CD14-positive monocyte (primary cell): ENCODE results near the gene EPM2A. TPM values are rescaled to one million over a fixed set of nuclear protein-coding genes. Genes with fewer than 3 reads are reported as not detected.

ENCODE experiments used
- DNase-seq, 3 donors: peaks; one replicate each; pipeline ENCODE4 v3.0.0-alpha.2; 2011 to 2022
- H2AFZ ChIP-seq: 2 replicates; pipeline ENCODE4 v1.6.0; 2012; ENCODE audit warnings: mild to moderate bottlenecking, low read depth, low read length, inconsistent platforms; ENCODE audit not compliant: insufficient read depth, poor library complexity, severe bottlenecking
- H3K27ac ChIP-seq, 2 donors: 1 replicate in 1 of 2; 2 replicates in 1 of 2; pipeline ENCODE4 v1.5.1; 2012 to 2013; ENCODE audit warnings: low read length in 2 of 2, control low read depth in 1 of 2, inconsistent platforms in 1 of 2, low read depth in 1 of 2, mild to moderate bottlenecking in 1 of 2
- H3K27me3 ChIP-seq, 2 donors: one replicate each; pipeline versions ENCODE4 v1.6.0 to v1.6.1; 2011 to 2013; ENCODE audit warnings: low read length in 2 of 2; ENCODE audit not compliant: control insufficient read depth in 2 of 2, insufficient read depth in 2 of 2
- H3K36me3 ChIP-seq, 2 donors: replicated peaks in 1 of 2; 1 replicate in 1 of 2; 2 replicates in 1 of 2; pipeline versions ENCODE4 v1.5.1 to v1.6.1; 2012 to 2013; ENCODE audit warnings: low read length in 2 of 2, control low read depth in 1 of 2, inconsistent platforms in 1 of 2, mild to moderate bottlenecking in 1 of 2; ENCODE audit not compliant: insufficient read depth in 2 of 2, control insufficient read depth in 1 of 2
- H3K4me1 ChIP-seq, 2 donors: 1 replicate in 1 of 2; 2 replicates in 1 of 2; pipeline versions ENCODE4 v1.5.1 to v1.6.1; 2012 to 2013; ENCODE audit warnings: low read length in 2 of 2, control low read depth in 1 of 2, inconsistent platforms in 1 of 2, mild to moderate bottlenecking in 1 of 2, moderate library complexity in 1 of 2; ENCODE audit not compliant: insufficient read depth in 2 of 2, control insufficient read depth in 1 of 2
- H3K4me2 ChIP-seq: replicated peaks from 2 replicates; pipeline ENCODE3; 2012; ENCODE audit warnings: low read length, moderate library complexity, mild to moderate bottlenecking; ENCODE audit not compliant: poor library complexity, severe bottlenecking; ENCODE audit errors: extremely low read depth
- H3K4me3 ChIP-seq, 3 experiments: fragments of 200-600 bp in 1 of 3; sonication (generic) in 1 of 3; replicated peaks in 1 of 3; 1 replicate in 2 of 3; 2 replicates in 1 of 3; pipeline ENCODE4 v1.5.1; 2011 to 2013; ENCODE audit warnings: low read length in 3 of 3, mild to moderate bottlenecking in 3 of 3, control low read depth in 2 of 3, low read depth in 2 of 3, inconsistent platforms in 1 of 3, moderate library complexity in 1 of 3
- H3K79me2 ChIP-seq: 2 replicates; pipeline ENCODE4 v1.6.0; 2012; ENCODE audit warnings: mild to moderate bottlenecking, control low read depth, inconsistent platforms, low read length, moderate library complexity; ENCODE audit not compliant: insufficient read depth
- H3K9ac ChIP-seq: 2 replicates; pipeline ENCODE4 v1.6.0; 2017; ENCODE audit warnings: low read length, mild to moderate bottlenecking; ENCODE audit not compliant: insufficient read depth, poor library complexity, severe bottlenecking
- H3K9me3 ChIP-seq, 2 donors: replicated peaks in 1 of 2; 1 replicate in 1 of 2; 2 replicates in 1 of 2; pipeline versions ENCODE4 v1.5.1 to v1.6.1; 2012 to 2013; ENCODE audit warnings: low read length in 2 of 2, control low read depth in 1 of 2; ENCODE audit not compliant: control insufficient read depth in 1 of 2, insufficient read depth in 1 of 2
- H4K20me1 ChIP-seq: 2 replicates; pipeline ENCODE4 v1.6.0; 2012; ENCODE audit warnings: mild to moderate bottlenecking, low read length, control low read depth, moderate library complexity; ENCODE audit not compliant: insufficient read depth
- H3K27ac Mint-ChIP-seq, 7 donors: one replicate each; pipeline ENCODE4 v1.8.0; 2020; ENCODE audit warnings: mild to moderate bottlenecking in 7 of 7, mixed read lengths in 7 of 7, moderate library complexity in 6 of 7, inconsistent platforms in 2 of 7
- H3K27me3 Mint-ChIP-seq, 3 donors: one replicate each; pipeline ENCODE4 v1.8.0; 2021 to 2022; ENCODE audit warnings: low read depth in 3 of 3, mild to moderate bottlenecking in 3 of 3, mixed read lengths in 3 of 3, moderate library complexity in 3 of 3, inconsistent platforms in 1 of 3
- H3K36me3 Mint-ChIP-seq, 2 donors: one replicate each; pipeline ENCODE4 v1.8.0; 2020; ENCODE audit warnings: mixed read lengths in 2 of 2, inconsistent platforms in 1 of 2, mild to moderate bottlenecking in 1 of 2
- H3K4me1 Mint-ChIP-seq: one replicate; pipeline ENCODE4 v1.8.0; 2020; ENCODE audit warnings: mild to moderate bottlenecking, mixed read lengths
- H3K4me3 Mint-ChIP-seq, 2 donors: one replicate each; pipeline ENCODE4 v1.8.0; 2020; ENCODE audit warnings: mild to moderate bottlenecking in 2 of 2, mixed read lengths in 2 of 2, moderate library complexity in 1 of 2
- H3K9me3 Mint-ChIP-seq, 7 donors: one replicate each; pipeline ENCODE4 v1.8.0; 2020 to 2022; ENCODE audit warnings: mixed read lengths in 7 of 7, mild to moderate bottlenecking in 6 of 7, moderate library complexity in 6 of 7, inconsistent platforms in 2 of 7
- WGBS: methylation state at CpG from one replicate; pipeline ENCODE4 v1.1.5; 2013; ENCODE audit warnings: missing lambda C conversion rate; ENCODE audit not compliant: insufficient coverage; 5-methylcytosine and 5-hydroxymethylcytosine counted together
- intact Hi-C, 2 donors: fragments of 100-400 bp; cut with micrococcal nuclease; formaldehyde crosslinking; loops; one replicate each; pipeline versions ENCODE4 v1.15.0 to v1.15.1; 2023
- polyA plus RNA-seq, 3 donors: library from polyadenylated mRNA; depleted of rRNA in 1 of 3; unstranded in 2 of 3; stranded (reverse) in 1 of 3; fragments of 300-500 nt in 2 of 3; fragments of >200 nt in 1 of 3; fragmentation: Illumina TruSeq in 2 of 3; gene quantifications; 1 replicate in 2 of 3; 2 replicates in 1 of 3; pipeline ENCODE4 v1.2.3, GENCODE V29; 2012 to 2021
- TF ChIP-seq, protein P1 (sequence below): fragments of 200-600 bp; IDR thresholded peaks from one replicate; pipeline ENCODE4 v1.8.0; 2022; ENCODE audit warnings: antibody characterized with exemption, mild to moderate bottlenecking

Gene EPM2A
- polyA plus RNA-seq, 3 donors, result 2.5 to 4.1 (median 3.2) TPM

DNA sequence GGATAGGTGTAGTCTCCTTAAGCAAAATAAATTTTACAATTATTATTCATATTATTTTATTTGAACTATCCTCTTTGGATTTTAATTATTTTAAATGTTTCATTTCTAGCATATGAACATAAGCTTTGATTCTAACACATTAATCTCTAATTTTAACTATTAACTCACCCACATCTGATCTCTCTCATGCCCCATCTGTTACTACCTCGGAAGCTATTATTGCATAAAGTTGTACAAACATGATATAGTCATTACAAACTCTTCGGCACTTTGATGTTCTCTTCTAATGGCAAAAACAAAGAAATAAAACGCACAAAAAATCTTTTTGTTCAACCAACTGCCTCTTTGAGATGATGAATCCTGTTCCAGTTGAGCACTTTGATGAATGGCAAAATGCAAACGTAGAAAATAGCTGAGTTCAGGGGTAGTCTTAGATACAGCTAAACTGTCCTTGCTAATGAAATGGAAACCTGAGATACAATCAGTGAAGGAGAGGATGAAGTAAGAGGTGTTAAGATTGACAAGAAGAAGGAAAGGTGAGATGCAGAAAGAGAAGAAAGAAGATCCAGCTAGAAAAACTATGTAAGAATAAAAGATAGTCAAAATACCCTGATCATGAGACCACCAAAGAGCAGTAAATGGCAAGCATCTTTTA lies 41.1 kb downstream of the EPM2A start:
- Histone ChIP-seq H2AFZ (no peak overlapping the region), H4K20me1 (no peaks in the 10 kb centered on the region), H3K4me1 (no peaks in the 10 kb centered on the region), H3K79me2 (no peaks in the 10 kb centered on the region), H3K36me3 (no peaks in the 10 kb centered on the region), H3K27me3 (no peaks in the 10 kb centered on the region), H3K9ac (no peak overlapping the region), H3K9me3 (peaks cover 0 to 13% of the 10 kb centered on the region in 2 donors), H3K4me2 (no peak overlapping the region), H3K4me3 (no peak overlapping the region), H3K27ac (no peak overlapping the region)
- Mint-ChIP-seq H3K27ac (no peak overlapping the region), H3K4me3 (no peak overlapping the region), H3K9me3 (peaks cover 9 to 22% (median 15%) of the 10 kb centered on the region in 7 donors), H3K36me3 (peaks cover under 1 to 8% of the 10 kb centered on the region in 2 donors), H3K27me3 (peaks cover 0 to 1% (median 0%) of the 10 kb centered on the region in 3 donors), H3K4me1 (no peaks in the 10 kb centered on the region)
- intact Hi-C loops, result no loop called here
- no peak for DNase-seq
- TF ChIP-seq, protein P1, sequence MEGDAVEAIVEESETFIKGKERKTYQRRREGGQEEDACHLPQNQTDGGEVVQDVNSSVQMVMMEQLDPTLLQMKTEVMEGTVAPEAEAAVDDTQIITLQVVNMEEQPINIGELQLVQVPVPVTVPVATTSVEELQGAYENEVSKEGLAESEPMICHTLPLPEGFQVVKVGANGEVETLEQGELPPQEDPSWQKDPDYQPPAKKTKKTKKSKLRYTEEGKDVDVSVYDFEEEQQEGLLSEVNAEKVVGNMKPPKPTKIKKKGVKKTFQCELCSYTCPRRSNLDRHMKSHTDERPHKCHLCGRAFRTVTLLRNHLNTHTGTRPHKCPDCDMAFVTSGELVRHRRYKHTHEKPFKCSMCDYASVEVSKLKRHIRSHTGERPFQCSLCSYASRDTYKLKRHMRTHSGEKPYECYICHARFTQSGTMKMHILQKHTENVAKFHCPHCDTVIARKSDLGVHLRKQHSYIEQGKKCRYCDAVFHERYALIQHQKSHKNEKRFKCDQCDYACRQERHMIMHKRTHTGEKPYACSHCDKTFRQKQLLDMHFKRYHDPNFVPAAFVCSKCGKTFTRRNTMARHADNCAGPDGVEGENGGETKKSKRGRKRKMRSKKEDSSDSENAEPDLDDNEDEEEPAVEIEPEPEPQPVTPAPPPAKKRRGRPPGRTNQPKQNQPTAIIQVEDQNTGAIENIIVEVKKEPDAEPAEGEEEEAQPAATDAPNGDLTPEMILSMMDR, result no peak
- WGBS, result 94% methylated on average over 3 of the region's 4 CpGs

DNA sequence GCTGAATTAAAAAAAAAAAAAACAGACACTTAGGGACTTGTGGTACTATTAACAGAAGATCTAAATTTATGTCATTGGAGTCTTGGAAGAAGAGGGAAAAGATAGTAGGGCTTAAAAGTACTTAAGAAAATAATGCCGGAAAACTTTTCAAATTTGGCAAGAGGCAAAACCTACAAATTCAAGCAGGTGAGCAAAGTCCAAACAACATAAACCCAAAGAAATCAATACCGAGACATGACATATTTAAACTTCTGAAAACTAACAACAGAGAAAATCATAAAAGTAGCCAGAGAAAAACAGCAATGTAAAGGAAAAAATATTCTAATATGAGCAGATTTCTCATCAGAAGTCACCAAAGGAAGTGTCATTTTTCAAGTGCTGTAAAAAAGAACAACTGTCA lies 44.4 kb downstream of the EPM2A start:
- Mint-ChIP-seq H3K4me3 (no peak overlapping the region), H3K4me1 (no peaks in the 10 kb centered on the region), H3K36me3 (peaks cover 1 to 4% of the 10 kb centered on the region in 2 donors), H3K27ac (no peak overlapping the region), H3K27me3 (peaks cover 0 to 1% (median 0%) of the 10 kb centered on the region in 3 donors), H3K9me3 (peaks cover 0 to 16% (median 5%) of the 10 kb centered on the region in 7 donors)
- DNase-seq, result no peak
- Histone ChIP-seq H3K36me3 (no peaks in the 10 kb centered on the region), H3K79me2 (no peaks in the 10 kb centered on the region), H3K9ac (no peak overlapping the region), H3K27ac (no peak overlapping the region), H2AFZ (no peak overlapping the region), H4K20me1 (no peaks in the 10 kb centered on the region), H3K4me3 (no peak overlapping the region), H3K4me2 (no peak overlapping the region), H3K27me3 (no peaks in the 10 kb centered on the region), H3K9me3 (peaks cover 0 to 4% of the 10 kb centered on the region in 2 donors), H3K4me1 (no peaks in the 10 kb centered on the region)
- WGBS, result no CpG with 5 or more reads among the region's 2 CpGs
- TF ChIP-seq, protein P1, result no peak
- intact Hi-C loops, result no loop called here
